ENCODE measurements around the gene DKK3.
A peak's percentile ranks its signal among the peaks of the same experiment; 100 is the strongest.

Gene DKK3

DNA sequence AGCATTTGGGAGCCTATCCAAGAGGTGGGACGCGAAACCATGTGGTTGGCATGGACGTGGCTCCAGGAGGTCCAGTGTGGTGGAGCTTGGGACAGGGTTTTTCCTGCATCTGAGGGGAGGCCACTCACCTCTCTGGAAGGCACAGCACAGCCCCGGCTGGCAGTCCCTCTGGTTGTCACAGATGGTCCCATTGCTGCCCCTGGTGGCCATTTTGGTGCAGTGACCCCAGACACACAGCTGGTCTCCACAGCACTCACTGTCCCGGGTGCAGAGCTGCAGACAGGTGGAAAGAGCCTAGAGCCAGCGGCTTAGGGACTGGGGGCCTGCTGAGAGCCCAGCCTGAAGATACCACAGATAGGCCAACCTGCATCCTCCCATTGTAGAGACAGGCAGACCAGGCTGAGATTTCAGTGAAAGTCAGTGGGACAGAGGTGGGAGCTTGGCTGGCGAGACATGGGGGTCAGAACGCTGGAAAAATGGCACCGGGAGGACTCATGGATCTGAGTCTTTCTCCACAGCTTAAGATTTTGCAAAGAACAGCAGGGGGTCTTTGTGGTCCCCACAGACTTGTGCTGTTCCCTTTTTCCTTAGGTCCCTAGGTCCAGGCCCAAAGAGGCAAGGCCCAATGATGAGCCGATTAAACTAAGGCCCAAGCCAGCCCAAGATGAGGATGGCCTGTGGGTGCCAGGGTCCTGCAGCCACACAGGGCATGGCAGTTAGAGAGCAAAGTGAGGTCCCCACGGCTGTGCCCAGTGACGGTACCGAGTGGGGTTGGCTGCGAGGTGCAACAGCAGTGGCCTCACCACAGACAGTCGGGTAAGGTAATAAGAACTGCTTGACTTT is 41.4 kb downstream of the DKK3 start:
- peak in 8 of 14 donors; percentile 31 to 64 (median 48) for DNase-seq

GRCh38 chr11:11966354-11966741 is 42.1 kb downstream of the DKK3 start:
- no peak for DNase-seq

DNA sequence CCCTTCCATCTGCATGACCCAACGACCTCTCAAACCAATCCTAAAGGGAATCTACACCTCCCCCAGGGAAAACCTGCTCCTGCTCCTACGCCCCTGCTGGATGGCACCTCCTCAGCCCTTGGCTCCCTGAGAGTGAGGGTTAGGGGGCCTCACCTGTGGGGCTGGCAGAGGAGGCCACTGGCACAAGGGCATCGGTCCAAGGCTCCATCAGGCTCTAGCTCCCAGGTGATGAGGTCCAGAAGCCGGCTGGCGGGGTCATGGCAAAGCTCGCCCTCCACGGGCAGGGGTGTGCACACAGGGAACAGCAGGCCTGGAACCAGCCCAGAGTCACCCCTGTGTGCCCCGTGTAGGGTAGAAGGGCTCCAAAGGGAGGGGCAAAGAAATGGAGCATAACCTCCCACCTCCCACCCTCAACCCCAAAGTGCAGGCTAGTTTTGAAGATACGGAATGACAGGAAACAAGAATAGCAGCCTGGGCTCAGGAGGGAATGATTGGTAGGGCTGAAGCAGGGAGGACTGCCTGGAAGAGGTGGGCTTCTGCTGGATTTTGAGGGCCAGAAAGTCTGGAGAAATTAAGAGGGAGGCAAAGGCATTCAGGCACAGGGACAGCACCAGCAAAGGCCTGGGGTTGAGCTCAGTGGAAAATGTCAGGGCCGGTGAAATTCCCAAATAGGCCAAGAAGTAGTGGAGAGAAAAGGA is 42.6 kb downstream of the DKK3 start:
- no peak for DNase-seq

DNA sequence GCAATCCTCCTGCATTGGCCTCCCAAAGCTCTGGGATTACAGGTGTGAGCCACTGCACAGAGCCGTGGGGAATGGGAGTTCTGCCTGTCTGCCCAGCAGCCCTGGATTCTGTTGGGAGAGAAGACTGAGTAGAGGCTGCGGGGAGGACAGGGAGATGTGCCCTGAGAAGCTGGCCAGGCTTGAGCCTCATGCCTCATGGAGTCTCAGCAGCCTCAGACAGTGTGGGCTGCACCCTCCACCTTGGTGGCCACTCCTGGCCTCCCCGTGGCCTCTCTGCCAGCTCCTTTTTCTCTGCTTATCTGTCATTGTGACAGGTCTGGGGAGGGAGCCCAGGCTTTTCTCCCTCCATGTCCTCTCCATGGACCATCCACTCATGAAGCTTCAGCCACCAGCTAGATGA is 43.2 kb downstream of the DKK3 start:
- DNase-seq: no peak

- no peak for DNase-seq
Measured at GRCh38 chr11:11964774-11965150, 43.7 kb downstream of the DKK3 start.

DNA sequence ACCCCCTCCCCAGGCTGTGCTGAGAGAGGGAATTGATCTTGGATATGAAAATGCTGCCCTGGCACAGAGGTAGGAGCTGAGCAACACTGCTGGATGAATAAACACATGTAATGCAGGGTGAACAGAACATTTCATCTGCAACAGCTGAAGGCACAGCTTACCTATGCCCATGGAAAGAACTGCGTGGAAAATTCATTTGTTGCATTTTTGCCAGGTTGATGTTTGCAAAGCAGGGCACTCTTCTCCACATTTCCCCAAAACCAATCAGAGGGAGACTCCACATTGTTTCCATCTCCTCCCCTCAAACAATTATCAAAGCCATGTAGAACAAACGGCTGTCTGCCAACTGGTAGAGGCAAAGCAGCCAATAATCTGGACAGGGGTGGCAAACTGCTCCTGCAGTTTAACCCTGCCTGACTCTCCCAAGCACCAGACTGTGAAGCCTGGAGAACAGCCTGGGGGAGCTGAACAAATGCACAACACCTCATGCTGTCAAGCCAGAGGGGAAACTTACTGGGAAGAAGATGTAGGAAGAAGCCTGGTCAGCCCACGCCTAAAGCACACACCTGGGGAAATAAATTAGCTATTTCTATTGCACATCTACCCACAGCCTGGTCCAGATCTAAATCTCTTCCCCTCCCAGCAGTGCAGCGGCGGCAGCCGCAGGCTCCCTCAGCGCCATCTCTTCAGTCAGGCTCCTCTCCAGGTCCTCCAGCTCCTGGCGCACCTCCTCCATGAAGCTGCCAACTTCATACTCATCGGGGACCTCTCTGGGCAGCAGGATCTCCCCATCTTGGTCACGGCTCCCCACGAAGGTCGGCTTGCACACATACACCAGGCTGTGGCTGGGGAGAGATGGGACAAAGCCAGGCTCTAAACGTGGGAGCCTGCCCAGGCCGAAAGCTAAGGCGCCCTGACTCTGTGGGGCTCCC is 44.3 kb downstream of the DKK3 start:
- no peak for DNase-seq

DNA sequence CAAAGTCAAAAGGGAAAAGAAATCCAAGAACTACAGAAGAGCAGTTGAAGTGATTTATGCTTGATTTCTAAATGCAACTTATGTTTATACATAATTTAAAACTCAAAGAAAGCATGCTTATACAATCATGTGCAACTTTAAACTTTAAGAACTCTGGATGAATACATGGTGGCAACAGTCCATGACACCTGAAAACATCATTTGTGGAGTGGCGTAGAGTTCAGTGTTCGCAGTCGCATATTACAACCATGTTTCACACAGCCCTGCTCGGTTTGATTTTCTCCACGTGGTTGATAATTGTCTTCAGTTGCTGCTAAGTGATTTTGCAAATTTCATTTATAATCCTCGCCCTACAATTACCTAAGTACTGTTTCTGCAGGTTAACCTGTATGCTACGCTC is 45.4 kb downstream of the DKK3 start:
- DNase-seq: no peak

DNA sequence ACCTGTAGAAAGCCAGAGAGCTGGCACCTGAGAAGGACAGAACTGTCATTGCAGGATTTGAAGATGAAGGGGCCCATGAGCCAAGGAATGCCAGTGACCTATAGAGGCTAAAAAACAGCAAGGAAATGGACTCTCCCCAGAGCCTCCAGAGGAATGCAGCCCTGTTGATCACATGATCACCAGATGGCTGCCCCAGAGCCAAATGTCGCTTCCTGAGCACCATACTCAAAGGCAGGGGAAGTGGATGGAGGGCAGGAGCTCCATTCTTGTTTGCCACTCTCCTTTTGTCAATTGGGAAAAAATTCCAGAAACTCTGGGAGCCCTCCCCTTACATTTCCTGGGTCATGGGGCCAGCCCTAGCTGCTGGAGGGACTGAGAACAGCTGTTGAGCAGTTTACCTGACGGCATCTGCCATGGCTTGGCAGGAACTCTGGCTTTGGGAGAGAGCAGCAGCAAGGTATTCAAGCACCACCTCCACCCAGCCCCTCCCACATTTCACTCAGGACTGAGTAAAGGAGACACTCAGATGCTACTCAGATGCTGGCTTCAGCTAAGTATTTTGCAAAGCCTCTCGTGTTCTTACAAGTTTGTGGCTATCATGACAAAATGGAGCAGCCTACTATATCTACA is 46.9 kb downstream of the DKK3 start:
- no peak for DNase-seq

DNA sequence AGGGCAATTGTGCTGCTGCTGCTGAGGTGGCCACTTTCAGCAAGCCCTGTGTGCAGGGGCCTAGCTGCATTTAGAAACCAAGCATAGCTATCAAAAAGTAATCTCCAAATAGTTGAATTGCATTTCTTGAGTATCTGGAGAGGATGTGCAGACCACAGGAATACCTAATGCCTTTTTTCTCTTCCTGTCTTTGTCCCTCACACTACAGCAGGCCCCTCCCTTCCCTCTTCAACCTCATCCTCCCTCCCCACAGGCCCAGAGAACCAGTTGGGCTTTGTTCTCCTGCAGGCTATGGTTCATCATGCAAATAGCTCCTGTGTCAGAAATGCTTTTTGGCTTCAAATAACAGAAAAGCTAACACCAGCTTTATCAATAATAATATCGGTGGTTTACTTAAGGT is 47.7 kb downstream of the DKK3 start:
- no peak for DNase-seq

- DNase-seq: no peak
Measured at GRCh38 chr11:11959601-11960000, 48.8 kb downstream of the DKK3 start.

- DNase-seq: no peak
Measured at GRCh38 chr11:11958403-11959231, 49.8 kb downstream of the DKK3 start.

GRCh38 chr11:11956006-11956405 is 52.4 kb downstream of the DKK3 start:
- DNase-seq: no peak

- no peak for DNase-seq
Measured at GRCh38 chr11:11952036-11952435, 56.4 kb downstream of the DKK3 start.

DNA sequence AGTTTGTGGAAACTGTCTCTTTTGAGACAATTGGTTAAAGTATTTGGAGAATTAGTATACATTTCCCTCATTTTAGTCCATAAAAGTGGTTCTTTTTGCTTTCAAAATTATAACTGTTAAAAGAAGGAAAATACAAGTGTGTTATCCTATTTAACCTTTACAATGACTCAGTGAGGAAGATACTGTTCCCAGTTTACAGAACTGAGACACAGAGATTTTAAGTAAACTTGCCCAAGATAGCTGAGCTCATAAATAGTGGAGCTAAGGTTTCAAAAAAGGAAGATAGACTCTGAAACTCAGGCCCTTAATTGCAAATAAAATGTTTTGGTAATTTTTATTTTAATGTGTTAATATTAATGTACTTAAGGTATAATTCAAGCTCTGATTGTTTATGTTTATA is 58.9 kb downstream of the DKK3 start:
- DNase-seq: no peak

- DNase-seq: no peak
Measured at GRCh38 chr11:11948242-11948947, 60.0 kb downstream of the DKK3 start.

- no peak for DNase-seq
Measured at GRCh38 chr11:11947825-11948224, 60.6 kb downstream of the DKK3 start.

- no peak for DNase-seq
Measured at GRCh38 chr11:11946878-11947277, 61.5 kb downstream of the DKK3 start.

DNA sequence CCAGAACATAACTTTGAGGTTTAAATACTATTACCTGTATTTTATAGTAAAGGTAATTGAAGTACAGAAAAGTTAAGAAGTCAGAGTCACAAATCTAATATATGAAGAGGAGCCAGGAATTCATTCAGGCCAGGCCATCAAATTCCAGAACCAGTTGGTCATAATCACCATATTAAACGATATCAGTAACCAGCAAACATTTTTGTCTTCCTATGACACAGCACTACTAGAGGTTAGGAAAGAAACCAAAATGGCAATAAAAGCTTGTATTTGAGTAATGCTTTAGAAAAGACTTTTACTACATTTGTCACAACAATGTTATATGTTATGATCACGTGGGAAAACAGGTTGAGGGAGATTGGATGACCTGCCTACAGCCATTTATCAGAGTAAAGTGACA is 62.2 kb downstream of the DKK3 start:
- no peak for DNase-seq

DNA sequence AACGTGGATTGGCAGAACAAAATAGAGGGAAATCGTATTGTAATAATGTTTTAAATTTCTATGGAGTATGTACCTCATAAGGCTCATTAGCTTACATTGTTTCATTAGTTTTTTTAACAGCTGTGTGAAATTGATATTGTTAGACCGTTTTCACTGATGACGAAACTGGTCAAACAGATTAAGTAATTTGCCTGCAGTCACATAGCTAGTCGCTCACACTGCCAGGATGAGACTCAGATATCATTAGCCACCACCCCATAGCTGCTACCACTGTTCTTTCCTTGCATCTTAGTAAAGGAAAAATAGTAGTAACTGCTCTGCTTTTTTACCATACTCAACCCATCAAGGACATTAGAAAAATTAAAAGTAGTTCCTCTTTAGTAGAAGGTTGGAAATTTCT is 64.0 kb downstream of the DKK3 start:
- no peak for DNase-seq

DNA sequence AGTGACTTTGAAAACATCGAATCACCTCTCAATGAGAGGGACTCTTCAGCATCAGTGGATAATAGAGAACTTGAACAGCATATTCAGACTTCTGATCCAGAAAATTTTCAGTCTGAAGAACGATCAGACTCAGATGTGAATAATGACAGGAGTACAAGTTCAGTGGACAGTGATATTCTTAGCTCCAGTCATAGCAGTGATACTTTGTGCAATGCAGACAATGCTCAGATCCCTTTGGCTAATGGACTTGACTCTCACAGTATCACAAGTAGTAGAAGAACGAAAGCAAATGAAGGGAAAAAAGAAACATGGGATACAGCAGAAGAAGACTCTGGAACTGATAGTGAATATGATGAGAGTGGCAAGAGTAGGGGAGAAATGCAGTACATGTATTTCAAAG is 65.8 kb downstream of the DKK3 start:
- no peak for DNase-seq

DNA sequence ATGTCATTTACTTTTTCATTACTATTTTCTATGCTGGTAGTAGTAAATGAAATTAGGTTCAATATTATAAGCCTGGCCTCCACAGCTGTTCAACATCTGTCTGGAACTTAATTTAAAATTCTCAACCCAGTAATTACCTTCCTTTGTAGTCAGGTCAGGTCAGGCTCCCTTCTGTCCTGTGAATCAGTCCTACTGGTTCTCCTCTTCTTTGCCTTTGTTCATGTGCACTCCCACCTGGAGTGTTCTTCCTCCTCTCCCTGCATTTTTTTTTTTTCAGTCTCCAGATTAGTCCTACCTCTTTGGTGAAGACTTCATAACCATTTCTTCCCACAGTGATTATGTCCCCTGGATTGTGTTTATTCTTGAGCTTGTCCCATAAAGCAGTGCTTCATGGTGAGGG is 67.9 kb downstream of the DKK3 start:
- no peak for DNase-seq

Data from C1 segment of cervical spinal cord (tissue), 14 donors.